ENCODE results near the gene LILRA6.
"Not testable (repeated sequence)": the region's sequence is repeated elsewhere in the genome, so short reads cannot be mapped to it uniquely, and the experiment has no call there.

LILRA6 gene

GRCh38 chr19:54206831-54207177 is 35.8 kb downstream of the LILRA6 start:
- DNase-seq = no peak

- no peak for DNase-seq
These were observed 36.4 kb downstream of the LILRA6 start for GRCh38 chr19:54206030-54206830.

- DNase-seq = no peak
These were observed 37.7 kb downstream of the LILRA6 start for GRCh38 chr19:54204767-54205468.

DNA sequence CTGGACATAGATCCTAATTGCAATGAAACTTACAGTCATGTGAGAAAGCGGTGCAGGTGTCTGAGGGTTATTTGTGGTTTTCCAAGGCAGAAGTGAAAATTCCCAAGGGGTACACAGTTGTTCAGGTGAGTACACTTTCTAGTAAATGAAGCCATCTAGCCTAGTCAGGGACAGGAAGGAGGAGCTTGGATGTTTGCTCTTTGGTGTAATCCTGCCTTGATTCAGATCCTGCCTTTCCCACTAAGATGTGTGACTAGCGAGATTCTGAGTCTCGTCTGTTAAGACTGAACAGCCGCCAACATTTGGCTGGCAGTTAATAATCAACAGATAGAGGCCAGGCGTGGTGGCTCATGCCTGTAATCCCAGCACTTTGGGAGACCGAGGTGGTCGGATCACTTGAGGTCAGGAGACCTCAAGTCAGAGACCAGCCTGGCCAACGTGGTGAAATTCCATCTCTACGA is 39.4 kb downstream of the LILRA6 start:
- DNase-seq = no peak

DNA sequence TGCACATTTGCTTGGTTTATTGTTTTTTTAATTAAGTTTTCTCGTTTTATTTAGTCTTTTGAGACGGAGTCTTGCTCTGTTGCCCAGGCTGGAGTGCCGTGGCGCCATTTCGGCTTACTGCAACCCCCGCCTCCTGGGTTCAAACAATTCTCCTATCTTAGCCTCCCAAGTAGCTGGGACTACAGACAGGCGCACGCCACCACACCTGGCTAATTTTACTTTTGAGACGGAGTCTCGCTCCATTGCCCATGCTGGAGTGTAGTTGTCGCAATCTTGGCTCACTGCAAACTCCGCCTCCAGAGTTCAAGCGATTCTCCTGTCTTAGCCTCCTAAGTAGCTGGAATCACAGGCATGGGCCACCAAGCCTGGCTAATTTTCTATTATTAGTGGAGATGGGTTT is 40.6 kb downstream of the LILRA6 start:
- DNase-seq = no peak

DNA sequence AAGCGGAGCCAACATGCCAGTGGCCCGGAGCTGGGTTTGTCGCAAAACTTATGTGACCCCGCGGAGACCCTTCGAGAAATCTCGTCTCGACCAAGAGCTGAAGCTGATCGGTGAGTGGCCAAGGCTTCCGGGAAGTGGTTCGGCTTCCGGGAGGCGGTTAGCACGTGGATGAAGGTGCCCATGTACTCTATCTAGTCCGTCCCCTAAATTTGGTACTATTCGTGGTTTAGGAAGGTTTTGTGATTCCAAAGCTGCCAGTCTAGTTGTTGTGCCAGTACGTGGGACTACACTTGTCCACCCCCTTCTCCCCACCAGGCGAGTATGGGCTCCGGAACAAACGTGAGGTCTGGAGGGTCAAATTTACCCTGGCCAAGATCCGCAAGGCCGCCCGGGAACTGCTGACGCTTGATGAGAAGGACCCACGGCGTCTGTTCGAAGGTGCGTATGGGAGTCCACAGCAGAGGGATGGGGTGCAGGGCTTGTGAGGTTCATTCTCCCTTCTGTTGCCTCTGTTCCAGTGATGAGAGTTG is 41.4 kb downstream of the LILRA6 start:
- DNase-seq = no peak

GRCh38 chr19:54199401-54199800 is 43.2 kb downstream of the LILRA6 start:
- no peak for DNase-seq

- no peak for DNase-seq
These were observed 45.5 kb downstream of the LILRA6 start for GRCh38 chr19:54197121-54197520.

DNA sequence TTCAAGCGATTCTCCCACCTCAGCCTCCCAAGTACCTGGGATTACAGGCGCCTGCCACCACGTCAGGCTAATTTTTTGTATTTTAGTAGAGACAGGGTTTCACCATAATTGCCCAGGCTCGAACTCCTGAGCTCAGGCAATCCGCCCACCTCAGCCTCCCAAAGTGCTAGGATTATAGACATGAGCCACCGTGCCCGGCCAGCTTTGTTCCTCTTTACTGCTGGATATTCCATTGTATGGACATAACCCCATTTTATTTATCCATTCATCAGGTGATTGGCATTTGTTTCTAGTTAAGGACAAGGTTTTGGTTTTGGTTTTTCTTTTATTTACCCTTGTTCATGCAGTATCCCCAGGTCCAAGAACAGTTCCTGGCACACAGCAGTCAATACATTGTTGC is 46.1 kb downstream of the LILRA6 start:
- DNase-seq = no peak

- DNase-seq = not testable (repeated sequence)
These were observed 48.1 kb downstream of the LILRA6 start for GRCh38 chr19:54194463-54194862.

GRCh38 chr19:54193011-54193410 is 49.6 kb downstream of the LILRA6 start:
- DNase-seq = no peak

GRCh38 chr19:54191811-54192453 is 50.7 kb downstream of the LILRA6 start:
- no peak for DNase-seq

- peak; percentile 76 to 94 (median 84) for DNase-seq
These were observed 51.4 kb downstream of the LILRA6 start, which contains the start of gene TSEN34 for GRCh38 chr19:54191011-54191810. TSS of gene TSEN34 (plus strand) at chr19:54191308. CDS start at chr19:54191365, 57 bp downstream.

GRCh38 chr19:54190503-54191010 is 52.0 kb downstream of the LILRA6 start:
- DNase-seq = peak; percentile 99 to 100 (median 100)

GRCh38 chr19:54189735-54190502 is 52.7 kb downstream of the LILRA6 start:
- peak; percentile 98 to 100 (median 100) for DNase-seq

- no peak for DNase-seq
These were observed 53.4 kb downstream of the LILRA6 start, which contains the start of gene MBOAT7 for GRCh38 chr19:54189145-54189734. TSS of gene MBOAT7 (minus strand) at chr19:54189580. CDS start at chr19:54188508, 1,072 bp downstream.

DNA sequence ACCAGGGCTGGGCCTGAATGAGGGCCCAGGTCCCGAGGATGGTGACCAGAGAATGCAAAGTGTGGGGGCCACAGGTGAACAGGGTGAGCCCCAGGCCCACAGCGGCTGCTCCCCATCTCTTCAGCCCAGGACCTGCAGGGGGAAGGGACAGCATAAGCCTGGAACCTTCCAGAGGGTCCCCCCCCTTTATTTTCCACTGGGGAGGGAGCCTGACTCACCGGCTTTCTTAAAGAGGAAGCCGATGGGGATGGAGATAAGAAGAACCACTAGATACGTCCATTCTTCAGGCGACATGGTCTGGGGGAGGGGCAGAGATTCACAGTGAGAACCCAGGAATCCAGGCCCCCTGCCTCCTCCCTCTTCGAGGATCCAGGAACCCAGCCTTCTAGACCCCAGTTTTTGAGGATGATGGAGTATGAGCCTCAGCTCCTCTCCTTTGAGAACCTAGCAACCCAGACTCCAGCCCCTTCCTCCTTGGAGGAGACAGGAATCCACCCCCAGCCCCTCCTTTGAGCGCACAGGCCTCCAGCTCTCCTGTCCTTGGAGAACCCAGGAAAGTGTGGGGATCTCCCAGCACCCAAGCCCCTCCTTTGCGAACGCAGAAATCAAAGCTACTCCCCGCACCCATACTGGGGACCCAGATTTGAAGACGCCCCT is 54.2 kb downstream of the LILRA6 start:
- peak in 4 of 5 experiments; percentile 32 to 86 (median 50) for DNase-seq

DNA sequence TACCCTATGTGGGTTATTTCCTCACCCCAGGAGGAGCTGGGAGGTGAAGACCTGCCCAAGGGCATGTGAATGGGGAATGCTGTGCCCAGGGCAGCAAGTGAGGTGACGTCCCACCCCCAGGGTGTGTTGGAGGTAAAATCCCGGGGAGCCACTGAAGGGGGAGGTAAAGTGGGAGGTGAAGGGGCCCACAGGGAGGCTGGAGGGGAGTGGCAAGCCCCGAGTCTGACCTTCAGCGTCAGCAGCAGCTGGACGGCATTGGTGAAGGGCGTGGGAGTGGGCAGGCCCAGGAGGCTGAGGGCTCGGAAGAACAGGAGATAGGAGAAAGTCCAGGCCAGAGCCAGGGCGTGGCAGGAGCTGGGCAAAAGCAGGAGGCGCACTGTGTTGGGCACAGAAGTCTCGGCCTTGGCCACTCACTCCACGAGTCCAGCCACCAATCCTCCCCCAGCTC is 55.6 kb downstream of the LILRA6 start:
- no peak for DNase-seq

Data from T-helper 2 cell (primary cell).